GM21619 (cell line): ENCODE results near the gene IFIT1.

Experiments
- ATAC-seq: cut with Tn5 transposase; IDR thresholded peaks from one replicate; pipeline ENCODE4 v1.9.1; 2021; ENCODE audit not compliant: unreplicated experiment

Gene IFIT1

DNA sequence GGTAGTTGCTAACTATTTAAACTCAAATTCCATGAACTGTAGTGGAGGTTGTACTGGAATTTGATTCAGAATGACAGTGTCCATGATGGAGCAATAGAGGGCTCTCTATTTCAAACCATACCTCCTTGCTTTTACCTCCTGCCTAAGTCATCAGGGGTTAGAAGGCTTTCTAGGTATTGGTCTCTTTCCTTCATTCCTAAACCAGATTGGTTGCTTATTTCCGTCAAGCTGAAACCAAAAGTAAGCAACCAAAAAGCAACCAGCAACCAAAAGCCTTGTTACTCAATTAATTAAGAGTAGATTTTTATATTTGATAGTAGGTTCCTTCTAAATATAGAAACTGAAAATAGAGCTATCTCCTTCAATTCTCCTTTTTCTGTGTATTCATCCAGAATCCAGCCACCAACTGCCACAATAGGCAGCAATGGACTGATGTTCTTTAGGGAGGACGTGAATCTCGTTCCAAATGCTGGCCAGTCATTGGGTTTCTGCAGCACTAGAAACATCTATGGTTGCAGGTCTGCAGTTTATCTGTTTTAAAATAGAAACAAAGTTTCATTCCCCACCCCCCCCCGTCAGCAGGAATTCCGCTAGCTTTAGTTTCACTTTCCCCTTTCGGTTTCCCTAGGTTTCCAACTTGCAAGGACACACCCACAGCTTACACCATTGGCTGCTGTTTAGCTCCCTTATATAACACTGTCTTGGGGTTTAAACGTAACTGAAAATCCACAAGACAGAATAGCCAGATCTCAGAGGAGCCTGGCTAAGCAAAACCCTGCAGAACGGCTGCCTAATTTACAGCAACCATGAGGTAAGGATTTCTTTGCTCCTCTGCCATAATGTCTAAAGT is at the start of gene IFIT1:
IFIT1 (plus strand) TSS at position 717 of the 850 bp plus-strand sequence; CDS start at position 807, 90 bp downstream.
- peak; percentile 84 for ATAC-seq

- ATAC-seq: no peak
Measured at GRCh38 chr10:89343089-89343767, 49.2 kb upstream of the IFIT1 start.

DNA sequence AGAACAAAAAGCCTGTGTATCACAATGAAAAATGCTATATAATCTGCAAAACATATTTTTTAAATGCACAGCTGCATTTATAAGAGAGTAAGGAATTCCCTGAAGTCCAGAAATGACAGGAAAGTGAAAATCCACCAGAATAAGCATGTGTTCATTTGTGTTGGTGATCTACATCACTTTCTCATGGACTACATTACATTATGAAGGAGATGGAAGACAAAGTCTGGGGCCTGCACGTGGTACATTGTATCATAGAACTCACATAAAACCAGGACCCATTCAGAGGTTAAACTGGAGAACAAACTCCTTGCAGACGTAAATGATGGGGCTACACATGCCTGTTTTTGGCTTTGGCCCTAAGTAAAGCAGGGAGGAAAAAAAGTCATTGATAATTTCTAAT is 48.3 kb upstream of the IFIT1 start:
- ATAC-seq: no peak

- ATAC-seq: no peak
Measured at GRCh38 chr10:89345367-89346000, 46.9 kb upstream of the IFIT1 start.

- ATAC-seq: no peak
Measured at GRCh38 chr10:89346405-89347254, 45.8 kb upstream of the IFIT1 start.

DNA sequence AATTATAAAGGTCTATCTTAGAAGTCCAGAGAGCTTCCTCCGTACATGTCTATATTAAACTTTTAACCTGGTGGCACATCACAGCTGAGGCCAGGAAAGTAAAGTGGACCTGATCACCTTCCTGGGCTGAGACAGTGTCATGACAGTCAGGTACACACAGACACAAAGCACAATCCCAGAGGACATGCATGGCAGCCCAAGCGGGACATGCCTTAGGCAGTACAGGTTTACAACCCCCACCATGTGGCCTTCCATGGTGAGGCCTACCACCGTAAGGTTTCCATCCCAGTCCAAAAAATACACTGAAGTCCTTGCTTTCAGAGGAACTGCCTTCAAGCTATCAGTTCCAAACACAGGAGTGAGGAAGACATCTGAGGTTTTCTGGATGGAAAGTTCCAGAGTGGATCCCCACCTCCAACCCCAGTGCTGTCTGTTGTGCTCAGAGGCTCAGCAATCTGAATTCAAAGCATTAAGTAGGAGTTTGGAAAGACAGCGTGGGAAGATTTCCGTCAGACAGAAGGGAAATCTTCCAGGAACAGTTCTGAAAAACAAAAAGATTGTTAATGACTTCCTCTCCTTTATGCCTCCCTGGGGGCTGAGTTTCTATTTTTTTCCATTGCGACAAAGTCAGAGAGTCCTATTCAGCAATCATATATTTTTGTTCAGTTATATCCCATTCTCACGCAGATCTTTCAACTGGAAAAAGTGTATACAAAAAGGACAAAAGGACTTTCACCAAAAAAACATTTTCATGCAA is 44.5 kb upstream of the IFIT1 start:
- ATAC-seq: no peak

DNA sequence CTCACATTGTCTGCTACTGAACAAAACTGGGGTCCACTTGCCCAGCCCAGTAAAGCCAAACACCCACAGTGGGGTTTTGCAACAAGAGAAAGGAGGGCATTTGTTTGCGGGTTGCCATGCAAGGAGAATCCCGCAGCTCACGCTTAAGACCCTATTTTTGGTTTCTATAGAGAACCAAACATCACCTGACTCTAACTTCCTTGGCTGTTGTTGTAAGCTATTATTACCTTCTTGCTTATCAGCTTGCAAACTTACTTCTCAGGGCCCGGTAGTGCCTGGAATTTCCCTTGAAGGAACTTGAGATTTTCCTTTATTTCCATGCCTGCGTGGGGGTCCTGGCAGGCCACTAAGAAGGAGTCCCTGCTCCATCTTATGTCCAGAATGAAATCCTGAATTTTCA is 43.9 kb upstream of the IFIT1 start:
- ATAC-seq: no peak

DNA sequence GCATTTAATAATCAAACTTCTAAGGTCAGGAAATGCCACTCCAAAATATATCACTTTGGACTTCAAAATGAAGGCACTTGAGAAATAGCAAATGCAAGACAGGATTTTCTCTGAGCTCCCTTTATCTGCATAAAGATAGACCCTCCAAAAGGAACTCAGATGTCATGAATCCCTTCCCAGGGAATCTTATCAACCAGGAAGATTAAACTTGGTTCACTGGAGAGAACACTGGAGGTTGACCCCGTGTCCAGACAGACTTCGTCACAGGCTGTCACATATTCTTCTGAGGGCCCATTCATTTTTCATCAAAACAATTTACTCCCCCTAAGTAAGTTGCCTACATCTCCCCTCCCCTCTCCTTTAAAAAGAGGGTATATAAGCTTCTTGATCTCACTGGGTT is 43.4 kb upstream of the IFIT1 start:
- ATAC-seq: no peak

DNA sequence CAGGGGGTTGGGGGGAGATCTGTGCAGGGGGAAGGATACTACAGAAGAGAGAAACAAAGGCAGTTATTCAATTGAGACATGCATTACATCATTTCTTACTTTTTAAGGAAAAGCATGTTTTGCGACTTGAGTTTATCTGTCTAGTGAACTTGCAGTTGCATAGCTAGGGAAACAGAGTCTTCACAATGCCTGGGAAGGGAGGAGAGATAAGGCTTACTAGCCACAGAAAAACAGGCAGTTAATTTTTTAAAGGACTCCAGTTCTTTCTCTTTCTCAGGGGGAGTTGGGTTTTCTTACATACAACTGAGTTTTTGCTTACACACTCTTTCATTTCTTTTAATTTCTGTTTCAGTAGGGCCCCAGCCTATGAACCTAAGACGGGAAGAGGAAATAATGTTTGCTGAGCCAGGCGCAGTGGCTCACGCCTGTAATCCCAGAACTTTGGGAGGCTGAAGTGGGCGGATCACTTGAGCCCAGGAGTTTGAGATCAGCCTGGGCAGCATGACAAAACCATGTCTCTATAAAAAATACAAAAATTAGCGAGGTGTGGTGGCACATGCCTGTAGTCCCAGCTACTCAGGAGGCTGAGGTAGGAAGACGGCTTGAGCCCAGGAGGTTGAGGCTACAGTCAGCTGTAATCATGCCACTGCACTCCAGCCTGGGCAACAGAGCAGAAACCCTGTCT is 41.6 kb upstream of the IFIT1 start:
- ATAC-seq: peak; percentile 30

- peak; percentile 83 for ATAC-seq
Measured at GRCh38 chr10:89351412-89351779, 41.0 kb upstream of the IFIT1 start.

DNA sequence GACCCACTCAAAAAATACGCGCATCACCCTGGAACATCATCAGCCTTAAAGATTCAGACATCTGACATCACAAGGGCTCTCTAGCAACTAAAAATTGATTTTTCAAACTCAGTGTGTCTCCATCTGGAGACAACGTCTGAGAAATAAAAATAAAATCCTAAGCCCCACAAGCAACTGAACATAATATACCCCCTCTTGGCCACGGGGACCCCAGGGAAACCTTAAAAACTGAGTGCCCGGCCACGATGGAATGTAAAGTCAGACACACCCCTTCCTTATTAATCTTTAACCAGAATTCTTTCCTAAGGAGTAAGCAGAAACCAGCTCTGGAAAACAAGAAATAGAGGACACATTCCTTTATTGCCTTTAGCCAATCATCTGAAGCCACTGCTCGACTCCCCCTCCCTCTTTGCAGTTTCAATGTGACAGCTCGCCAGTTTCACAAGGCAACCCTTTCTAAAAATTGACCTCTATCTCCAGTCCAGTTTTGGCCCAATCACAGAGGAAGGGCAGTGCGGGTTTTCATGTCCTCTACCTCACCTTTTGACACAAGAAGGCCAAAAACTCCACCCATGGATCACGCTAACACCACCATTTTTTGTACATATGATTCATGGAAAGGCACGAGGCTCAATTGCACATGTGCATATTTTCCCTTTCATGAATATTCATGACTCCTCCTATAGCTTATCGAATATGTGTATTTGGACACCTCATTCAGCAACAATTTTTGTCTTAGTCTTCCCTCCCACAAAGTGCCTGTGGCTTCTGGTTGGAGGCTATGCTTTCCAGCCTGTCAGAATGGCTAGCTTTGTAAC is 40.4 kb upstream of the IFIT1 start:
- ATAC-seq: peak; percentile 32

- ATAC-seq: no peak
Measured at GRCh38 chr10:89352802-89353201, 39.6 kb upstream of the IFIT1 start.

DNA sequence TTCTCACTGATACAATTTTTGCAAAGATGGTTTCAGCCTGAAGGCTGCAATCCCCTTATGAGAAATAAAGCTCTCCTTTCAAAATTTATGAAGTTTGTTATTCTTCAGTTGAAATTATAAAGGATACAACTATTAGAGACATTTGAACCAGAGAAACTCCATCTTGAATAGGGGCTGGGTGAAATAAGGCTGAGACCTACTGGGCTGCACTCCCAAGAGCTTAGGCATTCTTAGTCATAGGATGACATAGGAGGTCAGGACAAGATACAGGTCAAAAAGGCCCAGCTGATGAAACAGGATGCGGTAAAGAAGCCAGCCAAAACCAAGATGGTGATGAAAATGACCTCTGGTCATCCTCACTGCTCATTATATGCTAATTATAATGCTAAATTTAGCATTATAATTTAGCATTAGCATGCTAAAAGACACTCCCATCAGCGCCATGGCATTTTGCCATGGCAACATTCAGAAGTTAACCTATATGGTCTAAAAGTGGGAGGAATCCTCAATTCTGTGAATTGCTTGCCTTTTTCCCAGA is 37.0 kb upstream of the IFIT1 start:
- no peak for ATAC-seq

GRCh38 chr10:89357096-89357495 is 35.3 kb upstream of the IFIT1 start:
- no peak for ATAC-seq

DNA sequence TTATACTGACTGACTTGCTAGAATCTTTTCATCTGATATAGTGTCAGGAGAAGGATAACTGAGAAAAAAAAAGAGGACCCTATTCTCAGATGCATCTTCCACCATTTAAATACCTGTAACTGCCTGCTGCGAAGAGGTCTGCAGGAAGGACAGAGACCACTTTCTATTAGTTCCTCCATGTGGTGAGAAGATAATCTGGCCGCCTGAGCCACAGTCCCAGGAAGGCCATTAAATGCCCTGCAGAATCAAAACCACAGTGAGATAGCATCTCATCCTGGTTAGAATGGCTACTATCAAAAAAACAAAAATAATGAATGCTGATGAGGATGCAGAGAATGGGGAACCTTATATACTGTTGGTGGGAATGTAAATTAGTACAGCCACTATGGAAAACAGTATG is 34.4 kb upstream of the IFIT1 start:
- no peak for ATAC-seq

- ATAC-seq: no peak
Measured at GRCh38 chr10:89360157-89360556, 32.3 kb upstream of the IFIT1 start.

DNA sequence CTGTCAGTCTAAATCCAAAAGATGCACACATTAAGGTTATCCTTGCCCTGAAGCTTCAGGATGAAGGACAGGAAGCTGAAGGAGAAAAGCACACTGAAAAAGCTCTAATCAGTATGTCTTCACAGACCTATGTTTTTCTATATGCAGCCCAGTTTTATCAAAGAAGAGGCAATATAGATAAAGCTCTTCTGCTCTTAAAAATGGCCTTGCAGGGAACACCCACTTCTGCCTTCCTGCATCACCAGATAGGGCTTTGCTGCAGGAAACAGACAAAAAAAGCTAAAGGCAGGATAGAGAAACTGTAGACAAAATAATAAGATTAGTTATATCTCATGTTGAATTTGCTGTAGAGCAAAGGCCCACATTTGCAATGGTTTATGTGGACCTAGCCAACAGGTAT is 29.5 kb upstream of the IFIT1 start:
- no peak for ATAC-seq

DNA sequence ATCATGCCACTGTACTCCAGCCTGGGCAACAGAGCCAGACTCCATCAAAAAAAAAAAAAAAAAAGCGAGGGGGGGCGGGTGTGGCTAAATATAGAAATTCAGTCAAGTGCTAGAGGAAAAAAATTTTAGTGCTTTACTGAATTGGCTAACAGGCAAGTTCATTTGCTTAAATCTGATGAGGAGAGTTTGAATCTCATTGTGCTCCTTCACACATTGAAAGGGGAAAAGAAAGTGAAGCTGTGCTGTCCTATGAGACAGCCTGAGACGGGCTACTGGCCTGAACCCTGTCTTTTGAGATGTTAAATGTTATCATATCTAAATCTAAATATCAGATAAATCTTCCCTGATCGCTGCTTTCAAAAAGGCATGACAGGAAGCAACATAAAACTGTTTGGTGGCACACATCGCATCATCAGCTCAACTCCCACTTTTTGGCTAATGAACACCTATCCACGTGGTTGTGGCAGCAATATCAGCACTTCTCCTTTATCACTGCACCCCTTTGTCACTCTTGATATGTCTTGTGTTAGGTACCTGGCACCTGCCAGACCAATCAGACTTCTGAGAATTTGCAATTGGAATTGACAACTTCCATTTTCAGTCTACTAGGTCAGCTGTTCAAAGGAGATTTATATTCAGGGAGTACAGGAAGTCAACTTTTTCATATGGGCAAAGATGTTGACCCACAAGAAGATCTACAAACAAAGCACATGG is 28.5 kb upstream of the IFIT1 start:
- ATAC-seq: no peak
